ENCODE data around the gene SERPINA1. TPM values are rescaled to one million over a fixed set of nuclear protein-coding genes. Genes with fewer than 3 reads are reported as not detected.
"Not testable (repeated sequence)": the region's sequence is repeated elsewhere in the genome, so short reads cannot be mapped to it uniquely, and the experiment has no call there.

Gene SERPINA1
- total RNA-seq, 3 donors from 2014 or later = 98.3 to 311 (median 225) TPM

DNA sequence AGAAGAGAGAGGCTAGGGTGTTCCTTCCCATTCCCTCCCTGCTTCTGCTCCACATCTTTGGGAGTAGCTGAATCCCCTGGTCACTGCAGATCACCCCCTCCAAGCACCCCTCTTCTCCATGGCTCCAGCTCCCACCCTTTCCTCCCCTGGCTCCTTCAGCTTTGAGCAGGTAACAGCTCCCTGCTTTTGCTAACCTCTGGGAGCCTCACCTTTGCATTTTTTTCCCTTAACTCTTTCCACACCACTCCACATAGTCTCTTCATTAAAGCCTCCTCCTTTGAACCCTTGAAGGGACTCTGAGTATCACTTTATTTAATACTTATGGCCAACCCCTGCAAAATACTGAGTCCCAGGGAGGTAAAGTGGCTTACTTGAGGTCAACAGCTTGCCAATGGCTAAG, 39.6 kb downstream of the SERPINA1 start:
- Histone ChIP-seq H3K36me3 (ENCODE audit: low read depth) (no peaks in the 10 kb centered on the region), H3K9me3 (no peaks in the 10 kb centered on the region), H3K4me3 (no peak overlapping the region), H3K4me1 (ENCODE audit: low read depth) (no peaks in the 10 kb centered on the region)
- intact Hi-C loops (cut with DNase I, micrococcal nuclease) = no loop called here
- ATAC-seq (no peak), DNase-seq (no peak)
- TF ChIP-seq, protein P1, sequence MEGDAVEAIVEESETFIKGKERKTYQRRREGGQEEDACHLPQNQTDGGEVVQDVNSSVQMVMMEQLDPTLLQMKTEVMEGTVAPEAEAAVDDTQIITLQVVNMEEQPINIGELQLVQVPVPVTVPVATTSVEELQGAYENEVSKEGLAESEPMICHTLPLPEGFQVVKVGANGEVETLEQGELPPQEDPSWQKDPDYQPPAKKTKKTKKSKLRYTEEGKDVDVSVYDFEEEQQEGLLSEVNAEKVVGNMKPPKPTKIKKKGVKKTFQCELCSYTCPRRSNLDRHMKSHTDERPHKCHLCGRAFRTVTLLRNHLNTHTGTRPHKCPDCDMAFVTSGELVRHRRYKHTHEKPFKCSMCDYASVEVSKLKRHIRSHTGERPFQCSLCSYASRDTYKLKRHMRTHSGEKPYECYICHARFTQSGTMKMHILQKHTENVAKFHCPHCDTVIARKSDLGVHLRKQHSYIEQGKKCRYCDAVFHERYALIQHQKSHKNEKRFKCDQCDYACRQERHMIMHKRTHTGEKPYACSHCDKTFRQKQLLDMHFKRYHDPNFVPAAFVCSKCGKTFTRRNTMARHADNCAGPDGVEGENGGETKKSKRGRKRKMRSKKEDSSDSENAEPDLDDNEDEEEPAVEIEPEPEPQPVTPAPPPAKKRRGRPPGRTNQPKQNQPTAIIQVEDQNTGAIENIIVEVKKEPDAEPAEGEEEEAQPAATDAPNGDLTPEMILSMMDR (IDR thresholded peaks at IDR 0.05) = no peak

- Histone ChIP-seq H3K9me3 (no peaks in the 10 kb centered on the region), H3K4me1 (ENCODE audit: low read depth) (peaks cover 3% of the 10 kb centered on the region), H3K4me3 (no peak overlapping the region), H3K36me3 (ENCODE audit: low read depth) (no peaks in the 10 kb centered on the region)
- ATAC-seq (no peak), DNase-seq (no peak)
- intact Hi-C loops (cut with DNase I, micrococcal nuclease) = no loop called here
- TF ChIP-seq, protein P1 (IDR thresholded peaks at IDR 0.05) = no peak
These were observed 41.6 kb downstream of the SERPINA1 start for GRCh38 chr14:94346841-94347240.

DNA sequence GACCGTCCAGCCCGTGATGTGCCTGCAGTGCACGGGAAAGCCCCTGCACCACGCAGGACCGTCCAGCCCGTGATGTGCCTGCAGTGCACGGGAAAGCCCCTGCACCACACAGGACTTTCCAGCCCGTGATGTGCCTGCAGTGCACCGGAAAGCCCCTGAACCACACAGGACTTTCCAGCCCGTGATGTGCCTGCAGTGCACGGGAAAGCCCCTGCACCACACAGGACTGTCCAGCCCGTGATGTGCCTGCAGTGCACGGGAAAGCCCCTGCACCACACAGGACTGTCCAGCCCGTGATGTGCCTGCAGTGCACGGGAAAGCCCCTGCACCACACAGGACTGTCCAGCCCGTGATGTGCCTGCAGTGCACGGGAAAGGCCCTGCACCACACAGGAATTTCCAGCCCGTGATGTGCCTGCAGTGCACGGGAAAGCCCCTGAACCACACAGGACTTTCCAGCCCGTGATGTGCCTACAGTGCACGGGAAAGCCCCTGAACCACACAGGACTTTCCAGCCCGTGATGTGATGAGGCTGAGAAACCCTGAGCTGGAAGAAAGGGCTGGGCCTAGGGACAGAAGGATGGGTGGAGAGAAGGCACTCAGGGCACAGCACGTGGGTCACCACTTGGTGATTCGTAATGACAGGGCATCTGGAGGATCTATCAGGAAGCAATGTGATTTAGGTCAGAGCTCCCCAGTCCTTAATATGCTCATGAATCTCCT, 42.2 kb downstream of the SERPINA1 start:
- H3K9me3 ChIP-seq; ATAC-seq; intact Hi-C loops (cut with DNase I, micrococcal nuclease); H3K4me1 ChIP-seq (ENCODE audit: low read depth); DNase-seq; H3K36me3 ChIP-seq (ENCODE audit: low read depth); H3K4me3 ChIP-seq: not testable (repeated sequence)

DNA sequence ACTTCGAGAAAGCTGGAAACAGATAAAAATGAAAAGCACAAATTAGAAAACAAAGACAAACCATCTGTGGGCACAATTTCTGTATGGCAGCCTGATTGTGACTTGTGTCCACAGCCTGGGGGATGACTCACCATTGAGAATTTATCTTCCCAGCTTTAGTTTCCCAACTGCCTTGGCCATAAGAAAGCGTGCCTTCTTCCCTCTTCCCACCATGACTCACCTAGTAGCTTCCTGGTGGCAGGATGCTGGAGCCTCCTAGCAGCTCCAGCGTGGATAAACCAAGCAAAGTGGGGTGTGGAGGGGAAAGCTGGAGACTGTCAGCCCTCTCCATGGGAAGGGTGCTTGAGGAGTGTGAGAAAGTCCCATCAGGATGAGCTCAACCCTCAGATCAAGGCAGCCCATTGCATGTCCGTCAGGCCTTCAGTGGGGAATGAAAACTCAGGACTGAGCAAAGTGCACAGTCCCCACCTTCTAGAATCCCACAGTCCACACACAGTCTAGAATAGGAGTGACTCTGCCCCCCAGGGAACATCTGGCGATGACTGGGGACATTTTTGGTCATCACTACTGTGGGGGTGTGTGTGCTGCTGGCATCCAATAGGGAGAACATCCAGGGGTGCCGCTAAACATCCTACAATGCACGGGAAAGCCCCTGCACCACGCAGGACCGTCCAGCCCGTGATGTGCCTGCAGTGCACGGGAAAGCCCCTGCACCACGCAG, 42.9 kb downstream of the SERPINA1 start:
- DNase-seq = no peak
- peak; percentile 51 for ATAC-seq

GRCh38 chr14:94344389-94344788, 44.0 kb downstream of the SERPINA1 start:
- TF ChIP-seq, protein P1 (IDR thresholded peaks at IDR 0.05) = no peak
- intact Hi-C loops (cut with DNase I, micrococcal nuclease) = no loop called here

More for the DNA sequence above, 42.9 kb downstream of the SERPINA1 start:
- intact Hi-C loops (cut with DNase I, micrococcal nuclease) = no loop called here
- H3K36me3 ChIP-seq (ENCODE audit: low read depth) = no peaks in the 10 kb centered on the region
- H3K4me3 ChIP-seq = no peak overlapping the region
- H3K9me3 ChIP-seq = no peaks in the 10 kb centered on the region
- TF ChIP-seq, protein P1 (IDR thresholded peaks at IDR 0.05) = no peak
- H3K4me1 ChIP-seq (ENCODE audit: low read depth) = peaks cover 9% of the 10 kb centered on the region

More at GRCh38 chr14:94344389-94344788, 44.0 kb downstream of the SERPINA1 start:
- H3K4me1 ChIP-seq (ENCODE audit: low read depth) = peaks cover 9% of the 10 kb centered on the region
- no peak for DNase-seq
- no peaks in the 10 kb centered on the region for H3K36me3 ChIP-seq (ENCODE audit: low read depth)
- no peaks in the 10 kb centered on the region for H3K9me3 ChIP-seq
- no peak for ATAC-seq
- H3K4me3 ChIP-seq = no peak overlapping the region
